Measurements from ENCODE around the gene CAPS.

GRCh38 chr19:5923356-5923755 lies 9.3 kb downstream of the CAPS start:
- TF ChIP-seq EZH2phosphoT487 (IDR thresholded peaks at IDR 0.05; ENCODE audit: low read depth, severe bottlenecking, unreplicated experiment) (no peak), CTCF (IDR thresholded peaks at IDR 0.05; ENCODE audit: poor library complexity) (no peak)

Data from hepatocyte (in vitro differentiated cells).